Heart left ventricle (tissue), 13 donors: ENCODE results near the gene KIFAP3.

ENCODE experiments used
- CTCF ChIP-seq, 12 donors: fragments of 200-600 bp; sonication (generic) in 4 of 12; IDR thresholded peaks; one replicate each; pipeline versions ENCODE4 v1.5.0 to v1.8.0; 2018 to 2022; ENCODE audit warnings: antibody characterized with exemption in 12 of 12, mild to moderate bottlenecking in 5 of 12
- POLR2A ChIP-seq, 2 donors: fragments of 450-650 bp; IDR thresholded peaks; one replicate each; pipeline ENCODE4 v1.6.1; 2017; ENCODE audit warnings: antibody characterized with exemption in 2 of 2, mild to moderate bottlenecking in 2 of 2, moderate library complexity in 2 of 2
- donor health status: ischemic (EF 13 %, LVEDD 7.1; RV severe dilation, severe dysfunction).
- donor health status: DM: no; HTN: yes; CAD: no.
- donor health status: DM: no; HTN: no; CAD: no.
- donor health status: ischemic (EF 25% LVEDD 6.9; RV normal size, moderate dysfunction).
- donor health status: ischemic (EF 25% LVEDD 5.7; RV mildly dilated, moderate dysfunction).
- donor health status: ischemic (EF 35%, LVEDD 5.7; RV mildly dilated, moderate dysfunction).
- donor health status: nonischemic (EF 11% LVEDD 7.7; RV severe dilation, severe dysfunction).
- donor health status: DM: yes; HTN: yes; CAD: no.
- donor health status: PGD.
- donor health status: ischemic (EF 29% LVEDD 5.4; RV normal size, mild dysfunction).
- donor health status: nonischemic (EF 23%, LVEDD 6.1; RV moderate dilation, normal function).

- TF ChIP-seq POLR2A (IDR thresholded peaks at IDR 0.05) (no peak), CTCF (IDR thresholded peaks at IDR 0.05) (no peak)
These were observed 25.2 kb downstream of the KIFAP3 start for GRCh38 chr1:170049176-170049800.
